ENCODE measurements around the gene C1QTNF6.

Gene C1QTNF6

DNA sequence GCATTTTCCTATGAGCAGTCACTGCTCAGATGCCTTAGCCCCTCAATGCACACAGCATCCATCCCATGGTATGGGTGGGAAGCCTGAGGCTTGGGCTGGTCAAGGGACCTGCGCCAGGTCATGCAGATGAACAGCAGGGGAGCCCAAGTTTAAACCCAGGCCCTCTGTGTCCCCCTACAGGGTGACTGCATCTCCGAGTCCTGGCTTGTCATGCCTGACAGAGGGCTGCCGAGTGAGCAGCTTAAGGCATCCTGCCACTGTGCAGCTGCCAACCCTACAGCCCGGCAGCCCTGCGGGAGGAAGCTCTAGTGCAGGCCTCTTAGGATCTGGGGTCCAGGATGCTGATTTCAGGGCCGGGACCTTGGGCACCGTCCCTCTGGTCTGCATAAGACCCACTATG lies 48.3 kb downstream of the C1QTNF6 start:
- DNase-seq, result no peak

DNA sequence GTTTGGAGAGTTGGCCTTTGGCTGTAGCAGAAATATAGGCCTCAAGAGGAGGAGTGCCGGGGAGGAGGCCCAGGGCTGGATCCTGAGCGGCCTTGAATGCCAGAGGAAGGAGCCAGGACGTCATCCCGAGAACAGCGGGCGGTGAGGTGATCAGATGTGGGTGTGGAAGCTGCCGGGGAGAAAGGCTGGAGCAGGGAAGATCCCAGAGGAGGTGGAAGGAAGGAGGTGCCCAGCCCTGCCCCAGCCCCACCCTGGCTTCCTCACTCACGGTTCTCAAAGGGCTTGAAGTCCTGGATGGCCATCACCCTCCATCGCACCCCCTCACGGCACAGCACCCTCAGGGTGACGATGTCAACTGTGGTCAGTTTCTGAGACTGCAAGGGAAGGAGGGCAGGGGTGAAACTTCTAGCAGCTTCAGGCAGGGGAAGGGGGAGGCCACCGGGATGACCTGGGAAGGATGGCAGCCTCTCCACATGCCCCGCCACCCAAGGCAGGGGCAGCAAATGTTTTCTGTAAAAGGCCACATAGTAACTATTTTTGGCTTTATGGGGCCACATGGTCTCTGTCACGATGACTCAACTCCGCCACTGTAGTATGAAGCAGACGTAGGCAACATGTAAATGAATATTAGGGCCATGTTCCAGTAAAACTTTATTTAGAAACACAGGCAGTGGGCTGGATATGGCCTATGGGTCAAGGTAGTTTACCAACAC lies 49.0 kb downstream of the C1QTNF6 start:
- no peak for DNase-seq

DNA sequence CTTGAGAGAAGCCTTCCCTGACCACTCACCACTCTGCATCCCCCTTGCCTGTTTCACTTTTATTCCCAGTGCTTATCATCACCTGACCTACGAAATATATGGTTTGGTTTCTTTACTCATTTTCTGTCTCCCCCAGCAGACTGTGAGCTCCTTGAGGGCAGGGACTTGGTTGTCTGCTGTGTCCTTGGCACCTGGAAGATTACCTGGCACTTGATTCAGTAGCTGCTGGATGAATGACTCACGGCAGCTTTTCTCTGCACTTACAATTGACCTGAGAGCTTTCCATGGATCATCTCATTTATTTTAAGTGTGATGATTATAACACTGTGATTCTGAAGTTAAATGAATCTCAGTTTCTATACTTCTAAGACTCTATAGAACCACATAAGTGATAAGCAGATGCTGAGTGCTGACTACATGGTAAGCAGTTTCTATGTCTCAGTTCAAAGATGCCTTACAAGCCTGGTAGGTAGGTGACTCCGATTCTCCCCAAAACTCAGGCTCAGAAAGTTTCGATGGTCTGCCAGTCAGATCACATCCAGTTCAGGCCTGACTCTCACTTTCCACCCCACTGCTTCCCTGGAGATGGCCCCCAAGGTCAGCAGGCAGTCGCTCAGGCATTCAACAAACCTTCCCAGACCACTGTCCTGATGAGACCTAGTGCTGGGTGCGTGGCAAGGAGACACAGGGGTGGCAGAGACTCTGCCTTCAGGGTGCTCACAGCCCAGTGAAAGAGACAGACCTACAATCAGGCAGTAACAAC lies 50.0 kb downstream of the C1QTNF6 start:
- no peak for DNase-seq

DNA sequence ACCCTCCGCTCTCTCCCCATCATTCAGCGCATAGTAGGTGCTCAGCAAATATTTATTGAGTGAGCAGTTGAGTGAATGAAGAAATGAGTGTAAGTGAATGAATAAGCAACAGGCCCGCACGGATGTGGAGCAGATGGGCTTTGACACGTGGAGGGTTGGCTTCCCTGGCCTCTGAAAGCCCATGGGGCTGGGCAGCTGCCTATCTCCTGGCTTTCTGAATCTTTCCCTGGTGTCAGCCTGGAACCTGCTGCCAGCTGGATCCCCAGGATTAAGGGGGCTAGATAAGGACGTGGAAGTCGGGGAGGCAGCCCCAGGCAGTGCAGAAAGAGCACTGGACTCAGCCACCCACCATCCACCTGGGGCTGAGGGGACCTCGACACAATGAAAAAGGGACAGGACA lies 50.9 kb downstream of the C1QTNF6 start:
- DNase-seq, result no peak

DNA sequence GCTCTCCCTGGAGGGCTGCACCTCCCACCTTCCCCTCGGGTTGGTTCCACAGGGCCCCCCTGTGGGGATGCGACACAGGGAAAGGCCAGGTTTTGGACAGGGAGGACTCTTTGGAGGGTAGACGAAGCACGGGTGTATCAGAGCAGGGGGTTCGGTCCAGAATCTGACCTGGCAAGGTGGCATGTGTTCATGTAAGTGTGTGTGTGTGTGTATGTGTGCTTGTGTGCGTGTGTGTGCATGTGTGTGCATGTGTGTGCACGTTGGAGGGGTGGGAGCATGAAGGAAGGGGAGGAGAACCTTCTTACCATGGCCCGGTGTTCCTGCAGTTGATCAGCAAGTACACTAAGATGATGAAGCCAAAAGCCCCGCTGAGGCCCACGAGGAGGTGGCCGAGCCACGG lies 53.0 kb downstream of the C1QTNF6 start:
- no peak for DNase-seq

DNA sequence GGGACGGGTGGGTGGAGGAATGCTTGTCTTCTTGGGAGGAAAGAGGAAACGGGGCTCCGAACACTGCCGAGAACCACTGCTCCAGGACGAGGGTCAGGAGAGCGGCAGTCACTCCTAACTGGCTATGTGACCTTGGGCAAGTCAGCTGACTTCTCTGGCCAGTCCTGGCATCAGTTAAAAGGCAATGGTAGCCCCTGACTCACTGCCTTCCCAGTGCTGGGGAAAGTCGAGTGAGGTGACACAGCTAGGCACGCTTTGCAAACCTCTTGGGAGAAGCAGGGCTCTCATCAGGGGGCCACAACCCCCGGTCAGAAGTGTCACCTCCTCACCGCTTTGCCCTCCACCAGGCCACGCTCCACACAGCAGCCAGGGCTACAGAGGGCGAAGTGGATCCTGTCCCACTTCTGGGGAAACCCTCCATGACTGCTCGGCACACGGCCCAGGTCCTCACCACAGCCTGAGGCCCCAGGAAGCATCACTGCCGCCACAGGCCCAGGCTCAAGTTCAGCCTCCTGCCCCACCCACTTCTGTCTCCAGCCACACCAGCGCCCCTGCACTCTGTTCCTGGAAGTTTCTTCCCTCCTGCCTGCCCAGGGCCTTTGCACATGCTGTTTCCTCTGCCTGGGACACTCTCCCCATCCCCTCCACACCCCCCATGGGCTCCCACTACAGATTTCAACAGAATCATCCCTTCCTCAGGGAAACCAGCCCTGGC lies 54.6 kb downstream of the C1QTNF6 start:
- DNase-seq, result no peak

DNA sequence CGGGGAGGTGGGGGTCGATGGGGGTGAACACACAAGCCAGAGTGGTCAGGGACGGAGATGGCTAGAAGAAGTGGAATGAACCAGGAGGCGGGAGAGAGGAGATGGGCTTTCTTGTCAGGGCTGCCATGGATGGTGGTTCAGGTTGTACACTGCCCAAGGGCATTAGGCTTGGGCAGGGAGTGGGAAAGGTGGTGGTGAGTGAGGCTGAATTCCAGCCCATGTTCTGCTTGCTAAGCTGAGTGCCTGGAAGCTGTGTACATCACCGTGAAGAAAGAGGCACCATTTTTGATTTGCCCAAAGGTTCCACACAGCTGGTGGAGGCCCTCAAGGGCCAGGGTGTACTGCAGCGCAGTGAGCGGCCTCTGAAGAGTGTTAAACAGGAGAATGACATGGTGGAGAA lies 55.3 kb downstream of the C1QTNF6 start:
- DNase-seq, result no peak

Measured in GDM1 (cell line).